Mesendoderm (in vitro differentiated cells): Measurements from ENCODE around the gene POLRMT. TPM values are rescaled to one million over a fixed set of nuclear protein-coding genes. Genes with fewer than 3 reads are reported as not detected.

Experiments used
- DNase-seq: peaks from one replicate; pipeline ENCODE4 v3.0.0; 2013
- H2AK5ac ChIP-seq: 2 replicates; pipeline ENCODE4 v1.6.1; 2013; ENCODE audit warnings: low read length, inconsistent platforms
- H2BK120ac ChIP-seq: 2 replicates; pipeline ENCODE4 v1.6.1; 2013; ENCODE audit warnings: low read depth, mild to moderate bottlenecking, low read length, moderate library complexity, mixed read lengths
- H2BK15ac ChIP-seq: replicated peaks from 2 replicates; pipeline ENCODE4 v1.6.1; 2013; ENCODE audit warnings: low read depth, mild to moderate bottlenecking, moderate library complexity
- H2BK5ac ChIP-seq: 2 replicates; pipeline ENCODE4 v1.6.1; 2013; ENCODE audit warnings: low read length, inconsistent platforms
- H3K18ac ChIP-seq: 2 replicates; pipeline ENCODE4 v1.6.1; 2013; ENCODE audit warnings: mild to moderate bottlenecking, low read length, mixed read lengths
- H3K23ac ChIP-seq: one replicate; pipeline ENCODE4 v1.6.1; 2013; ENCODE audit warnings: low read length
- H3K27ac ChIP-seq: 2 replicates; pipeline ENCODE4 v1.5.1; 2013; ENCODE audit warnings: low read depth, mild to moderate bottlenecking, inconsistent platforms, low read length, moderate library complexity
- H3K27me3 ChIP-seq: 2 replicates; pipeline ENCODE4 v1.6.1; 2013; ENCODE audit warnings: low read length, control low read depth, mild to moderate bottlenecking, inconsistent platforms; ENCODE audit not compliant: insufficient read depth, poor library complexity
- H3K36me3 ChIP-seq: 2 replicates; pipeline ENCODE4 v1.6.1; 2013; ENCODE audit warnings: low read length, inconsistent platforms; ENCODE audit not compliant: control insufficient read depth, insufficient read depth
- H3K4ac ChIP-seq: one replicate; pipeline ENCODE4 v1.6.1; 2013; ENCODE audit warnings: low read depth, mild to moderate bottlenecking, low read length, moderate library complexity
- H3K4me1 ChIP-seq: 2 replicates; pipeline ENCODE4 v1.6.1; 2013; ENCODE audit warnings: low read depth, low read length, inconsistent platforms; ENCODE audit not compliant: control insufficient read depth
- H3K4me2 ChIP-seq: 2 replicates; pipeline ENCODE4 v1.6.1; 2013; ENCODE audit warnings: low read length
- H3K4me3 ChIP-seq: 2 replicates; pipeline ENCODE4 v1.5.1; 2013; ENCODE audit warnings: mild to moderate bottlenecking, low read length
- H3K56ac ChIP-seq: one replicate; pipeline ENCODE4 v1.6.1; 2013; ENCODE audit warnings: low read length
- H3K79me1 ChIP-seq: 2 replicates; pipeline ENCODE4 v1.6.1; 2013; ENCODE audit warnings: low read length, inconsistent platforms
- H3K79me2 ChIP-seq: 2 replicates; pipeline ENCODE4 v1.6.1; 2013; ENCODE audit warnings: mild to moderate bottlenecking, low read length; ENCODE audit not compliant: control insufficient read depth, insufficient read depth
- H3K9ac ChIP-seq: 2 replicates; pipeline ENCODE4 v1.6.1; 2013; ENCODE audit warnings: low read length, inconsistent platforms
- H4K5ac ChIP-seq: one replicate; pipeline ENCODE4 v1.6.1; 2013; ENCODE audit warnings: low read length
- H4K8ac ChIP-seq: one replicate; pipeline ENCODE4 v1.6.1; 2013; ENCODE audit warnings: low read depth, mild to moderate bottlenecking, control low read depth, low read length, moderate library complexity
- WGBS: extraction: QIAGEN DNeasy Blood & Tissue Kit; methylation state at CpG from one replicate; pipeline ENCODE4 v1.1.7; 2013; ENCODE audit warnings: low lambda C conversion rate, missing lambda C conversion rate; ENCODE audit not compliant: insufficient coverage; ENCODE audit errors: extremely low coverage; 5-methylcytosine and 5-hydroxymethylcytosine counted together
- polyA plus RNA-seq, 2 experiments: library from polyadenylated mRNA; stranded (reverse); fragments of 200-250 nt; gene quantifications; one replicate each; pipeline ENCODE4 v1.2.3, GENCODE V29; 2013

The POLRMT gene
- polyA plus RNA-seq (2013, experiment 1 of 2): 71.5 TPM
- polyA plus RNA-seq (2013, experiment 2 of 2): 73.0 TPM

- Histone ChIP-seq H2AK5ac (no peak within 1 kb of the TSS), H3K4me3 (peak within 1 kb of the TSS; percentile 99)
- no CpG with 5 or more reads among the region's 67 CpGs for WGBS
Measured at GRCh38 chr19:633068-633785, at the start of gene POLRMT. TSS of gene POLRMT (minus strand) at chr19:633537. CDS start at chr19:633512, 25 bp downstream.

GRCh38 chr19:682678-683320 lies 49.5 kb upstream of the POLRMT start:
- H2BK15ac ChIP-seq: no peak overlapping the region
- H2AK5ac ChIP-seq: no peak overlapping the region
- H3K4ac ChIP-seq: no peak overlapping the region
- no peak for DNase-seq
- no peaks in the 10 kb centered on the region for H3K79me2 ChIP-seq
- no peaks in the 10 kb centered on the region for H3K27me3 ChIP-seq
- H3K4me2 ChIP-seq: no peak overlapping the region
- H3K79me1 ChIP-seq: no peaks in the 10 kb centered on the region
- no CpG with 5 or more reads among the region's 25 CpGs for WGBS
- H3K18ac ChIP-seq: no peak overlapping the region
- no peak overlapping the region for H2BK5ac ChIP-seq
- no peak overlapping the region for H3K9ac ChIP-seq
- no peak overlapping the region for H3K4me3 ChIP-seq
- no peak overlapping the region for H2BK120ac ChIP-seq
- H3K56ac ChIP-seq: no peak overlapping the region
- no peak overlapping the region for H4K8ac ChIP-seq
- no peaks in the 10 kb centered on the region for H3K36me3 ChIP-seq
- H3K27ac ChIP-seq: no peak overlapping the region
- no peak overlapping the region for H3K23ac ChIP-seq
- H4K5ac ChIP-seq: no peak overlapping the region
- H3K4me1 ChIP-seq: no peaks in the 10 kb centered on the region

More at GRCh38 chr19:633068-633785, at the start of gene POLRMT:
- no peaks in the 10 kb centered on the region for H3K36me3 ChIP-seq
- H2BK120ac ChIP-seq: no peak within 1 kb of the TSS
- peak within 1 kb of the TSS; percentile 97 for H3K9ac ChIP-seq
- H4K5ac ChIP-seq: no peak within 1 kb of the TSS
- peaks cover 4% of the 10 kb centered on the region for H3K79me1 ChIP-seq
- no peak within 1 kb of the TSS for H2BK5ac ChIP-seq
- no peak within 1 kb of the TSS for H2BK15ac ChIP-seq
- no peaks in the 10 kb centered on the region for H3K27me3 ChIP-seq
- no peak within 1 kb of the TSS for H4K8ac ChIP-seq
- H3K4me1 ChIP-seq: peaks cover 3% of the 10 kb centered on the region
- no peak within 1 kb of the TSS for H3K23ac ChIP-seq
- H3K56ac ChIP-seq: peak within 1 kb of the TSS; percentile 99
- no peak within 1 kb of the TSS for H3K27ac ChIP-seq
- H3K4ac ChIP-seq: peak within 1 kb of the TSS; percentile 70
- H3K79me2 ChIP-seq: peaks cover 7% of the 10 kb centered on the region
- peak; percentile 99 for DNase-seq
- H3K4me2 ChIP-seq: peak within 1 kb of the TSS; percentile 96
- H3K18ac ChIP-seq: peak within 1 kb of the TSS; percentile 78

- Histone ChIP-seq H3K79me2 (no peaks in the 10 kb centered on the region), H3K27me3 (peaks cover 2% of the 10 kb centered on the region), H2BK5ac (no peak overlapping the region), H2AK5ac (no peak overlapping the region), H3K56ac (no peak overlapping the region), H3K18ac (no peak overlapping the region), H3K36me3 (no peaks in the 10 kb centered on the region), H2BK15ac (no peak overlapping the region), H3K27ac (no peak overlapping the region), H3K9ac (no peak overlapping the region), H3K23ac (no peak overlapping the region), H3K4me3 (no peak overlapping the region), H4K8ac (no peak overlapping the region), H3K79me1 (no peaks in the 10 kb centered on the region), H3K4me1 (no peaks in the 10 kb centered on the region), H2BK120ac (no peak overlapping the region), H4K5ac (no peak overlapping the region), H3K4ac (no peak overlapping the region), H3K4me2 (no peak overlapping the region)
- no peak for DNase-seq
- no CpG with 5 or more reads among the region's 54 CpGs for WGBS
Measured at GRCh38 chr19:681029-682019, 48.0 kb upstream of the POLRMT start.

GRCh38 chr19:680287-681028 lies 47.1 kb upstream of the POLRMT start:
- Histone ChIP-seq H3K79me1 (no peaks in the 10 kb centered on the region), H3K36me3 (no peaks in the 10 kb centered on the region), H2BK120ac (peak overlapping the region; percentile 46), H3K27ac (peak overlapping the region; percentile 78), H3K4me2 (peak overlapping the region; percentile 95), H2AK5ac (no peak overlapping the region), H3K23ac (peak overlapping the region; percentile 80), H2BK15ac (no peak overlapping the region), H3K18ac (peak overlapping the region; percentile 96), H3K56ac (peak overlapping the region; percentile 98), H3K4me3 (peak overlapping the region; percentile 71), H4K5ac (no peak overlapping the region), H2BK5ac (peak overlapping the region; percentile 69), H3K27me3 (peaks cover 4% of the 10 kb centered on the region), H3K4me1 (no peaks in the 10 kb centered on the region), H3K4ac (peak overlapping the region; percentile 98), H4K8ac (peak overlapping the region; percentile 17), H3K9ac (peak overlapping the region; percentile 95), H3K79me2 (no peaks in the 10 kb centered on the region)
- WGBS: no CpG with 5 or more reads among the region's 70 CpGs
- DNase-seq: peak; percentile 99
